HEK293T (cell line): ENCODE data around the gene DNAJB14.

Experiments used
- FOXA1 ChIP-seq: fragments of 450-650 bp; IDR thresholded peaks from 2 replicates; pipeline ENCODE4 v1.6.1; 2016; ENCODE audit warnings: mild to moderate bottlenecking
- LEF1 ChIP-seq: fragments of 450-650 bp; IDR thresholded peaks from 2 replicates; pipeline ENCODE4 v1.6.1; 2017; ENCODE audit warnings: mild to moderate bottlenecking, borderline replicate concordance
- SUZ12 ChIP-seq: fragments of 450-650 bp; IDR thresholded peaks from 2 replicates; pipeline ENCODE4 v1.6.1; 2016; ENCODE audit warnings: mild to moderate bottlenecking

- TF ChIP-seq FOXA1 (no peak), LEF1 (no peak), SUZ12 (no peak)
Observed at GRCh38 chr4:99918656-99919055, 27.8 kb downstream of the DNAJB14 start.
